Ascending aorta (tissue), 2 donors: ENCODE data around the gene NEDD9. TPM values are rescaled to one million over a fixed set of nuclear protein-coding genes. Genes with fewer than 3 reads are reported as not detected.
A peak's percentile ranks its signal among the peaks of the same experiment; 100 is the strongest.

Experiments
- DNase-seq, 2 donors: peaks; one replicate each; pipeline ENCODE4 v3.0.0-alpha.2; 2019; ENCODE audit warnings: low spot score in 2 of 2
- H3K27ac ChIP-seq, 2 donors: fragments of 200-600 bp; sonication (generic); one replicate each; pipeline ENCODE4 v1.5.1; 2016 to 2017; ENCODE audit warnings: mild to moderate bottlenecking in 1 of 2
- H3K27me3 ChIP-seq: fragments of 200-600 bp; sonication (generic); one replicate; pipeline ENCODE4 v1.5.1; 2017
- H3K36me3 ChIP-seq, 2 donors: fragments of 200-600 bp; sonication (generic); one replicate each; pipeline ENCODE4 v1.5.1; 2016
- H3K4me1 ChIP-seq, 2 donors: fragments of 200-600 bp; sonication (generic); one replicate each; pipeline ENCODE4 v1.5.1; 2016 to 2017; ENCODE audit warnings: mild to moderate bottlenecking in 1 of 2
- H3K4me3 ChIP-seq, 2 donors: fragments of 200-600 bp; sonication (generic); one replicate each; pipeline ENCODE4 v1.5.1; 2016 to 2017; ENCODE audit warnings: mild to moderate bottlenecking in 1 of 2
- H3K9me3 ChIP-seq, 2 donors: fragments of 200-600 bp; sonication (generic); one replicate each; pipeline ENCODE4 v1.5.1; 2016
- intact Hi-C: fragments of 100-400 bp; cut with DNase I; formaldehyde crosslinking; loops from one replicate; pipeline ENCODE4 v1.15.1; 2023
- total RNA-seq: library from RNA; depleted of rRNA; stranded (reverse); fragments of >200 nt; gene quantifications from one replicate; pipeline ENCODE4 v1.1.0, GENCODE V29; 2016
- TF ChIP-seq, protein P1 (sequence below), 3 experiments: fragments of 200-600 bp in 2 of 3; fragments of 450-650 bp in 1 of 3; sonication (generic) in 2 of 3; IDR thresholded peaks; one replicate each; pipeline ENCODE4 v1.5.1; 2016 to 2019; ENCODE audit warnings: antibody characterized with exemption in 3 of 3, mild to moderate bottlenecking in 1 of 3, moderate library complexity in 1 of 3

Gene NEDD9
- total RNA-seq, 1 donor from 2014 or later = 150 TPM

GRCh38 chr6:11272491-11273192 lies 40.2 kb upstream of the NEDD9 start:
- TF ChIP-seq, protein P1, sequence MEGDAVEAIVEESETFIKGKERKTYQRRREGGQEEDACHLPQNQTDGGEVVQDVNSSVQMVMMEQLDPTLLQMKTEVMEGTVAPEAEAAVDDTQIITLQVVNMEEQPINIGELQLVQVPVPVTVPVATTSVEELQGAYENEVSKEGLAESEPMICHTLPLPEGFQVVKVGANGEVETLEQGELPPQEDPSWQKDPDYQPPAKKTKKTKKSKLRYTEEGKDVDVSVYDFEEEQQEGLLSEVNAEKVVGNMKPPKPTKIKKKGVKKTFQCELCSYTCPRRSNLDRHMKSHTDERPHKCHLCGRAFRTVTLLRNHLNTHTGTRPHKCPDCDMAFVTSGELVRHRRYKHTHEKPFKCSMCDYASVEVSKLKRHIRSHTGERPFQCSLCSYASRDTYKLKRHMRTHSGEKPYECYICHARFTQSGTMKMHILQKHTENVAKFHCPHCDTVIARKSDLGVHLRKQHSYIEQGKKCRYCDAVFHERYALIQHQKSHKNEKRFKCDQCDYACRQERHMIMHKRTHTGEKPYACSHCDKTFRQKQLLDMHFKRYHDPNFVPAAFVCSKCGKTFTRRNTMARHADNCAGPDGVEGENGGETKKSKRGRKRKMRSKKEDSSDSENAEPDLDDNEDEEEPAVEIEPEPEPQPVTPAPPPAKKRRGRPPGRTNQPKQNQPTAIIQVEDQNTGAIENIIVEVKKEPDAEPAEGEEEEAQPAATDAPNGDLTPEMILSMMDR (IDR thresholded peaks at IDR 0.05) = no peak
- intact Hi-C loops = no loop called here
- no peaks in the 10 kb centered on the region for H3K36me3 ChIP-seq
- no peaks in the 10 kb centered on the region for H3K9me3 ChIP-seq
- DNase-seq = no peak
- no peak overlapping the region for H3K27ac ChIP-seq
- H3K27me3 ChIP-seq = no peaks in the 10 kb centered on the region
- no peak overlapping the region for H3K4me3 ChIP-seq
- H3K4me1 ChIP-seq = peaks cover 0 to 10% of the 10 kb centered on the region in 2 donors

GRCh38 chr6:11271228-11272020 lies 39.0 kb upstream of the NEDD9 start:
- H3K4me1 ChIP-seq = peaks cover 0 to 3% of the 10 kb centered on the region in 2 donors
- intact Hi-C loops = no loop called here
- TF ChIP-seq, protein P1 (IDR thresholded peaks at IDR 0.05) = no peak
- DNase-seq = no peak
- H3K9me3 ChIP-seq = no peaks in the 10 kb centered on the region
- no peaks in the 10 kb centered on the region for H3K36me3 ChIP-seq
- no peaks in the 10 kb centered on the region for H3K27me3 ChIP-seq
- H3K27ac ChIP-seq = peak overlapping the region in 1 of 2 donors; percentile 59
- no peak overlapping the region for H3K4me3 ChIP-seq

- H3K27ac ChIP-seq = peak overlapping the region in 1 of 2 donors; percentile 59
- no peak overlapping the region for H3K4me3 ChIP-seq
- no peak for DNase-seq
- peaks cover 0 to 3% of the 10 kb centered on the region in 2 donors for H3K4me1 ChIP-seq
- no peaks in the 10 kb centered on the region for H3K27me3 ChIP-seq
- H3K9me3 ChIP-seq = no peaks in the 10 kb centered on the region
- intact Hi-C loops = no loop called here
- TF ChIP-seq, protein P1 (IDR thresholded peaks at IDR 0.05) = no peak
- H3K36me3 ChIP-seq = no peaks in the 10 kb centered on the region
Observed at GRCh38 chr6:11270030-11271027, 37.9 kb upstream of the NEDD9 start.

DNA sequence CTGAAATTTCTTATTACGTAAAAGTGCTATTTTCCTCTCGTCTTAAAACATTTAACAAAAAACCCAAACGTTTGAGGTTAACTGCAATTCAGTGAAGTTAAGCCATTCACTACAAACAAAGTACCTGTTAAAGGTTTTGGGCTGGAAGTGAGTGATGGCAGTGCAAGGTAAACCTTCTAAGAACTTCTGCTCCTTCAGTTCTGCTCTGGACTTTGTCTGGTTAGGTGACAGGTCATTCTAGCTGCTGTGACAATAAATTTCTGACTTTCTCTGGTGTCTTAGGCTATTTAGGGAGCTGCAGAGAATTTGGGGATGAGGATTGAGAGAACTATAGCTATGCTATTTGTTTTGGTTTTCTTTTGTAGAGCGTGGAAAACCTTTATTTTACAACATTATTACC lies 36.5 kb upstream of the NEDD9 start:
- intact Hi-C loops = no loop called here
- no peak for DNase-seq
- no peaks in the 10 kb centered on the region for H3K9me3 ChIP-seq

DNA sequence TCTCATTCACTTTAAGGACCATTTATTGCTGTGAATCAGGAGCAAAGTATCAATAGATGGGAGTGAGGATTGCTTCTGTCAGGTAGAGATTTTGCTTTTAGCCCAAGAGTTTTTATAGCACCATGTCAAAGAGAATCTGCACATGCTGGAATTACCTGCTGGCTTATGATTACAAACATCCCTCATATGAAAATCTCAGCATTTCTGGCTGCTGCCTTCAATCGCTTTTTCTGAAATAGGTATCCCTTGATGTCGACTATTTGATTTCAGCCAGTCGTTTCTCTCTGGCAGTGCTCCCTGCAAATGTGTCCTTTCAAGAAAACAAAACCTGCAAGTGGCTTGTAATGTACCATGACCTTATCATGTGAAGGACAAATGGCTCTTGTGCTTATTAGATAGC lies 34.5 kb upstream of the NEDD9 start:
- intact Hi-C loops = no loop called here
- Histone ChIP-seq H3K4me3 (no peak overlapping the region), H3K36me3 (no peaks in the 10 kb centered on the region), H3K27ac (peak overlapping the region; percentile 12 to 23), H3K9me3 (no peaks in the 10 kb centered on the region), H3K4me1 (peaks cover 7 to 22% of the 10 kb centered on the region in 2 donors), H3K27me3 (no peaks in the 10 kb centered on the region)
- TF ChIP-seq, protein P1 (IDR thresholded peaks at IDR 0.05) = no peak
- DNase-seq = no peak

More for the DNA sequence above, 36.5 kb upstream of the NEDD9 start:
- no peaks in the 10 kb centered on the region for H3K27me3 ChIP-seq
- TF ChIP-seq, protein P1 (IDR thresholded peaks at IDR 0.05) = no peak
- peaks cover 0 to 4% of the 10 kb centered on the region in 2 donors for H3K4me1 ChIP-seq
- no peak overlapping the region for H3K27ac ChIP-seq
- no peaks in the 10 kb centered on the region for H3K36me3 ChIP-seq
- no peak overlapping the region for H3K4me3 ChIP-seq
